T-cell (primary cell): ENCODE measurements around the gene SLC2A10. TPM values are rescaled to one million over a fixed set of nuclear protein-coding genes. Genes with fewer than 3 reads are reported as not detected.

Source experiments
- ATAC-seq, 4 experiments: fragments of 200-7000 bp in 3 of 4; fragments of 150-1000 bp in 1 of 4; cut with Tn5 transposase; replicated peaks in 1 of 4; 1 replicate in 3 of 4; 2 replicates in 1 of 4; pipeline ENCODE4 v1.10.0; 2021; ENCODE audit warnings: moderate library complexity in 3 of 4, mild to moderate bottlenecking in 2 of 4, moderate number of reproducible peaks in 1 of 4
- CTCF ChIA-PET, 2 donors: fragments of 300-600 bp; sonication (Branson Sonifier 250); formaldehyde crosslinking; loops; one replicate each; lab custom pipeline; 2022; ENCODE audit warnings: antibody characterized with exemption in 2 of 2; lab: Charles Lee
- POLR2A ChIA-PET, 2 donors: fragments of 300-600 bp; sonication (Branson Sonifier 250); formaldehyde crosslinking; loops; one replicate each; lab custom pipeline; 2022; ENCODE audit warnings: antibody characterized with exemption in 2 of 2; lab: Charles Lee
- DNase-seq, 35 experiments: peaks; one replicate each; pipeline versions ENCODE4 v3.0.0 to v3.0.0-alpha.2; 2013 to 2023
- H3K27ac ChIP-seq: one replicate; pipeline ENCODE4 v1.5.1; 2013; ENCODE audit warnings: low read length
- H3K27me3 ChIP-seq, 2 experiments: replicated peaks in 1 of 2; 1 replicate in 1 of 2; 2 replicates in 1 of 2; pipeline versions ENCODE4 v1.6.1 to v1.7.0; 2013; ENCODE audit warnings: low read length in 1 of 2, mixed read lengths in 1 of 2; ENCODE audit not compliant: control insufficient read depth in 2 of 2, insufficient read depth in 2 of 2; ENCODE audit errors: extremely low read depth in 1 of 2
- H3K36me3 ChIP-seq, 2 donors: 1 replicate in 1 of 2; 2 replicates in 1 of 2; pipeline versions ENCODE4 v1.6.1 to v1.7.0; 2013; ENCODE audit warnings: low read length in 1 of 2; ENCODE audit not compliant: control insufficient read depth in 2 of 2, insufficient read depth in 1 of 2; ENCODE audit errors: extremely low read depth in 1 of 2
- H3K4me1 ChIP-seq, 2 experiments: 1 replicate in 1 of 2; 2 replicates in 1 of 2; pipeline versions ENCODE4 v1.6.1 to v1.7.0; 2013; ENCODE audit warnings: low read length in 2 of 2, mixed read lengths in 1 of 2; ENCODE audit not compliant: insufficient read depth in 2 of 2, control insufficient read depth in 1 of 2; ENCODE audit errors: extremely low read depth in 1 of 2
- H3K4me3 ChIP-seq, 2 donors: 1 replicate in 1 of 2; 2 replicates in 1 of 2; pipeline versions ENCODE4 v1.5.1 to v1.7.0; 2013; ENCODE audit warnings: mild to moderate bottlenecking in 2 of 2, low read length in 1 of 2, moderate library complexity in 1 of 2; ENCODE audit not compliant: control insufficient read depth in 1 of 2; ENCODE audit errors: extremely low read depth in 1 of 2
- H3K9me3 ChIP-seq: 2 replicates; pipeline ENCODE4 v1.7.0; 2013
- H3K27ac Mint-ChIP-seq, 2 donors: one replicate each; pipeline ENCODE4 v1.8.0; 2020 to 2021; ENCODE audit warnings: mild to moderate bottlenecking in 2 of 2, mixed read lengths in 2 of 2
- H3K27me3 Mint-ChIP-seq, 2 donors: one replicate each; pipeline ENCODE4 v1.8.0; 2021 to 2022; ENCODE audit warnings: mixed read lengths in 2 of 2
- H3K36me3 Mint-ChIP-seq: one replicate; pipeline ENCODE4 v1.8.0; 2021; ENCODE audit warnings: mixed read lengths
- H3K4me1 Mint-ChIP-seq, 3 donors: one replicate each; pipeline ENCODE4 v1.8.0; 2020 to 2022; ENCODE audit warnings: mixed read lengths in 3 of 3, mild to moderate bottlenecking in 1 of 3
- H3K4me3 Mint-ChIP-seq, 3 donors: one replicate each; pipeline ENCODE4 v1.8.0; 2020 to 2022; ENCODE audit warnings: mild to moderate bottlenecking in 3 of 3, mixed read lengths in 3 of 3, moderate library complexity in 3 of 3
- H3K9me3 Mint-ChIP-seq, 3 donors: one replicate each; pipeline ENCODE4 v1.8.0; 2020 to 2022; ENCODE audit warnings: mixed read lengths in 3 of 3
- WGBS: methylation state at CpG from one replicate; pipeline ENCODE4 v1.1.5; 2013; ENCODE audit warnings: missing lambda C conversion rate; ENCODE audit not compliant: insufficient coverage; 5-methylcytosine and 5-hydroxymethylcytosine counted together
- total RNA-seq, 35 experiments: library from RNA in 6 of 35; stranded (reverse) in 6 of 35; fragments of 120-200 nt in 1 of 35; gene quantifications; one replicate each; pipeline versions ENCODE4 v1.2.1 to v1.2.4 and lab custom pipeline; 2013 to 2026

Gene SLC2A10
- total RNA-seq, 5 donors from 2014 or later (not counting 1 experiment from before 2014, with no cell fraction given) = 0.07 to 0.54 (median 0.09) TPM; not detected in 2

GRCh38 chr20:46701057-46701456 is 8.4 kb upstream of the SLC2A10 start:
- Histone ChIP-seq H3K27me3 (peaks cover 0 to 23% of the 10 kb centered on the region in 2 experiments), H3K36me3 (no peaks in the 10 kb centered on the region), H3K4me1 (no peaks in the 10 kb centered on the region), H3K9me3 (no peaks in the 10 kb centered on the region), H3K4me3 (no peak overlapping the region), H3K27ac (no peak overlapping the region)
- ATAC-seq = no peak
- WGBS = no CpG with 5 or more reads among the region's 2 CpGs
- no peak overlapping the region for H3K4me3 Mint-ChIP-seq
- H3K36me3 Mint-ChIP-seq = no peaks in the 10 kb centered on the region
- DNase-seq = no peak
- ChIA-PET CTCF (no interaction called here), POLR2A (no interaction called here)
- peaks cover 0 to under 1% (median 0%) of the 10 kb centered on the region in 3 donors for H3K9me3 Mint-ChIP-seq
- H3K27me3 Mint-ChIP-seq = peaks cover 48 to 57% of the 10 kb centered on the region in 2 donors
- H3K4me1 Mint-ChIP-seq = no peaks in the 10 kb centered on the region
- no peak overlapping the region for H3K27ac Mint-ChIP-seq

GRCh38 chr20:46701556-46701955 is 7.9 kb upstream of the SLC2A10 start:
- peaks cover 45 to 60% of the 10 kb centered on the region in 2 donors for H3K27me3 Mint-ChIP-seq
- no peaks in the 10 kb centered on the region for H3K4me1 ChIP-seq
- no peak overlapping the region for H3K4me3 Mint-ChIP-seq
- no peaks in the 10 kb centered on the region for H3K36me3 Mint-ChIP-seq
- ChIA-PET CTCF (no interaction called here), POLR2A (no interaction called here)
- no peak overlapping the region for H3K4me3 ChIP-seq
- no peak overlapping the region for H3K27ac ChIP-seq
- no peaks in the 10 kb centered on the region for H3K9me3 ChIP-seq
- no peak for DNase-seq
- 80% methylated on average over 2 of the region's 4 CpGs for WGBS
- no peak for ATAC-seq
- no peaks in the 10 kb centered on the region for H3K4me1 Mint-ChIP-seq
- H3K36me3 ChIP-seq = no peaks in the 10 kb centered on the region
- peaks cover 0 to 22% of the 10 kb centered on the region in 2 experiments for H3K27me3 ChIP-seq
- H3K9me3 Mint-ChIP-seq = peaks cover 0 to 5% (median 4%) of the 10 kb centered on the region in 3 donors
- no peak overlapping the region for H3K27ac Mint-ChIP-seq

- peaks cover 0 to 10% (median 8%) of the 10 kb centered on the region in 3 donors for H3K9me3 Mint-ChIP-seq
- H3K4me1 Mint-ChIP-seq = no peaks in the 10 kb centered on the region
- no peaks in the 10 kb centered on the region for H3K36me3 ChIP-seq
- H3K9me3 ChIP-seq = no peaks in the 10 kb centered on the region
- no peak overlapping the region for H3K4me3 ChIP-seq
- 80% methylated on average over 1 of the region's 5 CpGs for WGBS
- ChIA-PET CTCF (no interaction called here), POLR2A (no interaction called here)
- H3K27me3 Mint-ChIP-seq = peaks cover 46 to 61% of the 10 kb centered on the region in 2 donors
- H3K4me3 Mint-ChIP-seq = no peak overlapping the region
- H3K4me1 ChIP-seq = no peaks in the 10 kb centered on the region
- H3K36me3 Mint-ChIP-seq = no peaks in the 10 kb centered on the region
- H3K27ac ChIP-seq = no peak overlapping the region
- no peak for DNase-seq
- H3K27me3 ChIP-seq = peaks cover 0 to 18% of the 10 kb centered on the region in 2 experiments
- H3K27ac Mint-ChIP-seq = no peak overlapping the region
- ATAC-seq = no peak
Observed at GRCh38 chr20:46701986-46702385, 7.5 kb upstream of the SLC2A10 start.

- H3K4me3 Mint-ChIP-seq = no peak overlapping the region
- H3K27me3 Mint-ChIP-seq = peaks cover 51 to 58% of the 10 kb centered on the region in 2 donors
- H3K4me1 Mint-ChIP-seq = no peaks in the 10 kb centered on the region
- H3K27ac ChIP-seq = no peak overlapping the region
- H3K4me1 ChIP-seq = no peaks in the 10 kb centered on the region
- no peak for DNase-seq
- ATAC-seq = no peak
- no peak overlapping the region for H3K4me3 ChIP-seq
- H3K36me3 Mint-ChIP-seq = no peaks in the 10 kb centered on the region
- H3K9me3 Mint-ChIP-seq = peaks cover 0 to 10% (median 8%) of the 10 kb centered on the region in 3 donors
- peaks cover 0 to 16% of the 10 kb centered on the region in 2 experiments for H3K27me3 ChIP-seq
- H3K36me3 ChIP-seq = no peaks in the 10 kb centered on the region
- H3K9me3 ChIP-seq = no peaks in the 10 kb centered on the region
- CTCF ChIA-PET = interaction anchor here in 1 of 2 donors (0.6 kb wide), 1 partner anchor 1333 kb away, joined by 3 read pairs; no protein-coding TSS in a partner anchor
- H3K27ac Mint-ChIP-seq = no peak overlapping the region
- 89% methylated on average over 2 of the region's 8 CpGs for WGBS
- POLR2A ChIA-PET = no interaction called here
Observed at GRCh38 chr20:46702447-46703203, 6.8 kb upstream of the SLC2A10 start.

DNA sequence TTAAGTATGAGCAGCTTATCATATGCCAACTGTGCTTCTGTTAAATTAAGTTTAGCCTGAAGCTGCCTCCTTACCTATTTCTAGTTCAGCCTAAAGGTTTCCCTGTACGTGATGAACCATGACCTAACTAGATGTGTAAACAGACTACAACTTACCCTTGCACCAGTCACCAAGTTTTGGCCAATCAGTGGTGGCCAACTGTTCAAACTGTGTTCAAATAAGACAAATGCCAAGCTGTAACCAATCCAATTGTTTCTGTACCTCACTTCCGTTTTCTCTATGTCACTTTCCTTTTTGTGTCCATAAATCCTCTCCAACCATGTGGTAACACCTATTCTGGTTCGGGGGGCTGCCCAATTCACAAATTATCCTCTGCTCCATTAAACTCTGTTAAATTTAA is 6.0 kb upstream of the SLC2A10 start:
- Histone ChIP-seq H3K9me3 (no peaks in the 10 kb centered on the region), H3K36me3 (no peaks in the 10 kb centered on the region), H3K4me3 (no peak overlapping the region), H3K27me3 (peaks cover 0 to 22% of the 10 kb centered on the region in 2 experiments), H3K27ac (no peak overlapping the region), H3K4me1 (no peaks in the 10 kb centered on the region)
- no peak overlapping the region for H3K27ac Mint-ChIP-seq
- ChIA-PET POLR2A (interaction anchor here in 1 of 2 donors (0.7 kb wide), 1 partner anchor 1099 kb away, joined by 3 read pairs; no protein-coding TSS in a partner anchor), CTCF (interaction anchor here in 1 of 2 donors (1.2 kb wide), 1 partner anchor 17 kb away, joined by 4 read pairs; no protein-coding TSS in a partner anchor)
- peaks cover 0 to 2% (median 0%) of the 10 kb centered on the region in 3 donors for H3K4me1 Mint-ChIP-seq
- peaks cover 0 to 10% (median 8%) of the 10 kb centered on the region in 3 donors for H3K9me3 Mint-ChIP-seq
- H3K27me3 Mint-ChIP-seq = peaks cover 53 to 59% of the 10 kb centered on the region in 2 donors
- no peak overlapping the region for H3K4me3 Mint-ChIP-seq
- ATAC-seq (no peak), DNase-seq (no peak)
- H3K36me3 Mint-ChIP-seq = no peaks in the 10 kb centered on the region
- WGBS = 100% methylated on average over 2 of the region's 3 CpGs

- H3K9me3 ChIP-seq = no peaks in the 10 kb centered on the region
- H3K9me3 Mint-ChIP-seq = peaks cover 0 to 10% (median 8%) of the 10 kb centered on the region in 3 donors
- no peak overlapping the region for H3K27ac ChIP-seq
- POLR2A ChIA-PET = interaction anchor here in 1 of 2 donors (0.6 kb wide), 1 partner anchor 30 kb away, joined by 4 read pairs; no protein-coding TSS in a partner anchor
- no peak overlapping the region for H3K27ac Mint-ChIP-seq
- peaks cover 5 to 9% (median 6%) of the 10 kb centered on the region in 3 donors for H3K4me1 Mint-ChIP-seq
- H3K36me3 ChIP-seq = no peaks in the 10 kb centered on the region
- peaks cover 0 to 29% of the 10 kb centered on the region in 2 experiments for H3K27me3 ChIP-seq
- H3K4me1 ChIP-seq = peaks cover 0 to 5% of the 10 kb centered on the region in 2 experiments
- WGBS = 82% methylated on average over 6 of the region's 7 CpGs
- ATAC-seq (no peak), DNase-seq (no peak)
- H3K36me3 Mint-ChIP-seq = no peaks in the 10 kb centered on the region
- no peak overlapping the region for H3K4me3 Mint-ChIP-seq
- no peak overlapping the region for H3K4me3 ChIP-seq
- H3K27me3 Mint-ChIP-seq = peaks cover 52 to 57% of the 10 kb centered on the region in 2 donors
- CTCF ChIA-PET = no interaction called here
Observed at GRCh38 chr20:46704714-46705377, 4.6 kb upstream of the SLC2A10 start.
